GM19324 (cell line): ENCODE results near the gene METTL8.
"Not testable (repeated sequence)": the region's sequence is repeated elsewhere in the genome, so short reads cannot be mapped to it uniquely, and the experiment has no call there.

ENCODE experiments used
- ATAC-seq: cut with Tn5 transposase; IDR thresholded peaks from one replicate; pipeline ENCODE4 v1.9.1; 2021; ENCODE audit warnings: mild to moderate bottlenecking, moderate library complexity; ENCODE audit not compliant: unreplicated experiment, low FRiP score

Gene METTL8

DNA sequence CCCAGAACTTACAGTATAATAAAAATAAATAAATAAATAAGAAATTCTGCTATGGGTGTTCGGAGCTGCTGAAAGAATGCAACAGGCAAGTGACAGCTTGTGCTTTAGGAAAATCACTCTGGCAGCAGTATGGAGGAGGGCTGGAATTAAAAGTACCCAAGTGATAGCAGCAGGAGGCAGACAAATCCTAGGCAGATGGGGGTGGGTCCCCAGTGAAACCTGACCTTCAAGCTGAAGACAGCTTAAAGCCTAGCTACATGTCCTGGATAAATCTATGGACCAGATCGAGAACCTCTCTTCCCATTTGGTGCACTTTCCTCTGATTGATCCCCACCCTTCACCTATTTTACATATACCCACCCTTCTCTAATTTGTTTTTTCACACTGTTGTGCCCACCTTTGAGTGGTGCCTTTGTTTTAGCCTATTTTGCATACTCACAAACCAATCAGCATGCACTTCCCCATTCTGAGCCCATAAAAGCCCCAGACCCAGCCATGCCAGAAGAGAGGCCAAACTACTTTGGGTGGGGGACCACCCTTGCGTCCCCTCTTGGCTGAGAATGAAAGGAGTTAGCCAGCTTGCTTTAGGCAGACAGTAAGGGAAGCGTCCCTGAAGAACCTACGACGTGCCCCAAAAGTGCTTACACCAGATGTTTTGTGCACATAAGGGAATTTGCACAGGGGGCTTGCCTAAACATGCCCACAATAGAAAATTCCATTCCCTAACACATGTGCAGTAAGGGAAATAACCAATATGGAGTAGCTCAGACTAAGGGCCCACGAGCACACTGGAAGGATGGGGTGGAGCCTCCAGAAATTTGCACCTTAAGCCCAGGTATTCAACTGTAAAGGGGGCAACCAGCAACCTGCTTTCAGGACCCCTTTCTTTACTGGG lies 3.0 kb downstream of the METTL8 start:
- no peak for ATAC-seq

DNA sequence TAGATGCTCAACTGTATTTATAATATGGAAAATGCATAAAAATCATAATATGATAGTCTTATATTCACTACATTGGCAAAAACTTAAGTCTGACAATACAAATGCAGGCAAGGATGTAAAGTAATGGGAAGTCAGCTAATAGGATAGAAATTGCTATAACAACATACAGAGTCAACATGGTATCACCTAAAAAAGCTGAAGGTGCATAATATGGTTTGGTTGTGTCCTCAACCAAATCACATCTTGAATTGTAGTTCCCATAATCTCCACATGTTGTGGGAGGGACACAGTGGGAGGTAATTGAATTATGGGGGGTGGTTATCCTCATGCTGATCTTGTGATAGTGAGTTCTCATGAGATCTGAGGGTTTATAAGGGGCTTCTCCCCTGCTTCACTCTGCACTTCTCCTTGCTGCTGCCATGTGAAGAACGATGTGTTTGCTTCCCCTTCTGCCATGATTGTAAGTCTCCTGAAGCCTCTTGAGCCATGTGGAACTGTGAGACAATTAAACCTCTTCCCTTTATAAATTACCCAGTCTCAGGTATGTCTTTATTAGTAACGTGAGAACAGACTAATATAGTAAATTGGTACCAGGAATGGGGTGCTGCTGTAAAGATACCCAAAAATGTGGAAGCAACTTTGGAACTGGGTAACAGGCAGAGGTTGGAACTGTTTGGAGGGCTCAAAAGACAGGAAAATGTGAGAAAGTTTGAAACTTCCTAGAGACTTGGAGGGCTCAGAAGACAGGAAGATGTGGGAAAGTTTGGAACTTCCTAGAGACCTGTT lies 10.9 kb downstream of the METTL8 start:
- not testable (repeated sequence) for ATAC-seq

DNA sequence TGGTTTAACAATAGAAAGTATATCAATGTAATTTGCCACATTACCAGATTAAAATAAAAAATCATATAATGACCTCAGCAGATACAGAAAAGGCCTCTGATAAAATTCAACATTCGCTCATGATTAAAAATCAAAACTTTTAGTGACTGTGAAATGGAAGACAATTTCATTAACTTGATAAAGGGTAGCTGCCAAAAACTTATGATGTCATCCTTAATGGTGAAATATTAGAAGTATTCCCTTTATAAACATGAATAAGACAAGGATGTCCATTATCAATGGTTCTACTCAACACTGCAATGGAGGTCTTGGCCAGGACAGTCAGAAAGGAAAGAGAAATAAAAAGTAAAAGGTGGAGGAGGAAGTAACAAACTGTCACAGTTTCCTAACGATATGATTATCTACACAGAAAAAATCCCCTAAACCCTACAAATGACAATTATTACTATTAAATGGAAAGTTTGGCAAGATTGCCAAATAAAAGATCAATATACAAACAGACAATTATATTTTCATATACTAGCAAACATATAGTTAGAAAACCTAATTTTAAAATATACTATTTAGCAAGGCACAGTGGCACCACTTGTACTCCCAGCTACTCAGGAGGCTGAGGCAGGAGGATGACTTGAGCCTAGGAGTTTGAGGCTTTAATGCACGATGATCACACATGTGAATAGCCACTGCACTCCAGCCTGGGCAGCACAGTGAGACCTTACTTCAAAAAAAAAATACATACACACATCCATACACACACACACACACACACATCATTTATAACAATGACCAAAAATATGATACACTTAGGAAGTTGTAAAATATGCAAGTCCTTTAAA lies 12.8 kb downstream of the METTL8 start:
- ATAC-seq = no peak

DNA sequence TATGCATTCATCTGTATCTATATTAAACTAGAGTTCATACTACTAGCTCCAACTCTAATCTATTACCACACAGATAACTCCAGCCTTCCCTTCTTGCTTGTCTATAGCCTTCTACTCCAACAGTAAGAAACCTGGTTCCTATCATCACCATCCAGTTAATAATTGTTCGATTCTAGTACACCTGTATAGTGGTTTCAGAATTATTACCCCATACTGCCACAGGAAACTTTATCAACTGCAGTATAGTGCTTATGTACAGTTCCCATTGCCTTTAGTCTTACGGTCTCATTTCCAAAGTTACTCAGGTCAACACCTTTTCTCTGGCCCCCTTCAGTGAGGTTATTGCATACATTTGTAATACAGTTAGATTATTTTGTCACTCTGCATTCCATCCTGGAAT lies 14.5 kb downstream of the METTL8 start:
- no peak for ATAC-seq

DNA sequence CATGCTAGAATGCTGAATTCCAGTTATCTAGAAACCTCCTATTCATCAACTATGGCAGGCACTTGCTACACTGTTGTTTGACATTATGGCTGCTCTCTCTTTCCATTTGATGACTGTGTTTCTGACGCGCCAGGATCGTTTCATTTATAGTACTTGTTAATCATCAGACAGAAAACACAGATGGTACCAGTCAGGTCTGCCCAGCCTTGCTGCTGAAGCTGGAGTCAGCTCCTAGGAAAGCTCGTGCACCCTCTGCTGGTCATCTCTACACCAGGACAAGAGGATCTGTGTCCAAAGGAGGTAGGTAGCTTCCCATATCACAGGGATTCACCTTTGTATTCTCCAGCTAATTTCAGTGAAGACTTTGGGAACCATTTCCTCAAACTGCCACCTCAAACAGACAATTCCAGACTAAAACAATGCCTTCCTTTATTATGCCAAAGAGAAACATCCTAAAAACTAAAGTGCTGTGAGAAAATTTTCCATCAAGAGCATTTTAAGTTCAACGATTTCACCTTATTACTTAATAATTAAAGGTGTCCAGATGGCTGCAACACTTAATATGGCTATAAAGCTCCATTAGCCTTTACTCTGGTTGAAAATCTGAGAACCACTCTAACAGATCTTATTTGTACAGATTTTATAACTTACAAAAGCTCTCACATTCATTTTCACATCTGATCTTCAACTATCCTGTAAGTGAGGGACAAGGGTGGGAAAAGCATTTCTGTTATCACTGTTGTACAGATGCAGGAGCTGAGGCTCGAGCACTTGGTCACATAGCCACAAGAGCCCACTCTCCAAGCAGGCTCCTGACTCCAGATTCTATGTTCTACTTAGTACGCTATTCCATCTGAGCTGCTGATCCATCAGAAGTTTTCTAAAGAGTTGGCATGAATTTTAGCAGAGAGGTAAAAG lies 17.5 kb downstream of the METTL8 start:
- ATAC-seq = peak; percentile 84

DNA sequence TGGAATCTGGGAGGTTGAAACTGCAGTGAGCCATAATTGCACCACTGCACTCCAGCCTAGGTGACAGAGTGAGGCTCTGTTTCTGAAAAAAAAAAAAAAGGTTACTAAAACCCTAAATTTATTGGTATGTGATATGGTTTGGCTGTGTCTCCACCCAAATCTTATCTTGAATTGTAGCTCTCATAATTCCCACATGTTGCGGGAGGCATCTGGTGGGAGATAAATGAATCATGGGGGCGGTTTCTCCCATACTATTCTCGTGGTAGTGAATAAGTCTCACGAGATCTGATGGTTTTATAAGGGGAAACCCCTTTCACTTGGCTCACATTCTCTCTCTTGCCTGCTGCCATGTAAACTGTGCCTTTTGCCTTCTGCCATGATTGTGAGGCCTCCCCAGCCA lies 19.1 kb downstream of the METTL8 start:
- not testable (repeated sequence) for ATAC-seq

DNA sequence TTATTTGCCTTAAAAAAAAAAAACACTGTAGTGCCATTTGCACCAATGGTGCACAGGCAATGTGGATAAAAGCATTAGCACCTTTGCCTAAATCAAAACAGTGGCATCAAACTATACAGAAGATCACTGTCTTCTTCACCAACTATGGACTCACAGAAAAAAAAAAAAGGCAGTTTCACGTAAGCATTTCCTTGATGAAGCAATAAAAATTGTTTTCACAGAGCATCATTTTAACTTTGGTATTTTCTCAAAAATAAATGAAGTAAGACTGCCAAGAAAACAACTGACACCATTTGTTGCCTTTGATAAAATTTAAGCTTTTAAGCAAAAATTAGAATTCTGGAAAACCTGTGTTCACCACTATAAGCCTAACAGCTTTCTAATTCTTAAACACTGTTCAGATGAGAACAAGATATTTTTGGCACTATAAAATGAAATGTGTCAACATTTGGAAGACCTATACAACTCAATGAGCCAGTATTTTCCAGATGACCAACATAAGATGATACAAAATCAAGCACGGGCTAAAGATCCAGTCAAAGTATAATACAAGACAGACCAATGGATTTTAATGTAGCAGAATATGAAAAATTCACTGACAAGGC lies 21.1 kb downstream of the METTL8 start:
- ATAC-seq = no peak

DNA sequence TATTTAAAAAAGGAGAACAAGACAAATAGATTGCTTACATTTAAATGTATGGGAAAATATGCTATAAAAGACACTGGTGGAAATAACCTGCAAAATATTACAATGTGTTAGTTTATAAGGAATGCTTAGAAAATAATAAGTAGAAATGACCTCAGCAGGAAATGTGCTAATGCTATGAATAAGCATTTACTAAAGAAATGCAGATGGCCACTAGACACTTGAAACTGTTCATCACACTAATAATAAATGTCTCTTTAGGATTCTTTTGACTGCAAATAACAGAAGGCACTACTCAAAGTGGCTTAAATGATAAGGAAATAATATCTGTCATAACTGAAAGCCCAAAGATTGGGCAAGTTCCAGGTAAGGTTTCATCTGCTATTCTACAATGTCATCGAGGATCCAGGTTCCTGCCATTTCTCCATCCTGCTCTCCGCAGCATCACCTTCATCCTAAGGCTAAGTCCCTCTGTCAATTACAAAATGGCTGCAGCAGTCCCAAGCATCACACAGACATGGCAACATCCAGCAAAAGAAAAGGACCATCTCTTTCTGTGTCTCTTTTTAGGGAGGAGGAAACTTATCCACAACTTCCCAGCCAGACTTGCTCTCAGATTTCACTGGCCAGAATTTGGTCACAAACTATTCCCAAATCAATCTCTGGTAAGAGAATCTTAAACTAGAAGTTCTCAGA lies 21.9 kb downstream of the METTL8 start:
- no peak for ATAC-seq

DNA sequence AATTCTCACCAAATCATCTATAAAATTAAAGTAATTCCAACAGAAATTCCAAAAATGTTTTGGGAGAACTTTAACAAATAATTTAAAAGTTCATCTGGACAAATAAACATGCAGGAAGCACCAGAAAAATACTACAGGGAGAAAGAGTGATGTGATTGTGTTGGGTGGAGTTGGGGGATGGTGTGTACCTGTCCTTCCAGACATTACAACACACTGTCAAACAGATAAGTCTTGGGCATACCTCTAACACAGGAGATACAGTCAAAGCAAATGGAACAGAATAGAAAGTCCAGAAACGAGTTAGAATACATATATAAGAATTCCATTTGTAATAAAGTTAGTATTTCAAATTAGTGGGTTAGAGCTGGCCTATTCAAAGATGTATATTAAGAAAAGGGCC lies 22.6 kb downstream of the METTL8 start:
- no peak for ATAC-seq

DNA sequence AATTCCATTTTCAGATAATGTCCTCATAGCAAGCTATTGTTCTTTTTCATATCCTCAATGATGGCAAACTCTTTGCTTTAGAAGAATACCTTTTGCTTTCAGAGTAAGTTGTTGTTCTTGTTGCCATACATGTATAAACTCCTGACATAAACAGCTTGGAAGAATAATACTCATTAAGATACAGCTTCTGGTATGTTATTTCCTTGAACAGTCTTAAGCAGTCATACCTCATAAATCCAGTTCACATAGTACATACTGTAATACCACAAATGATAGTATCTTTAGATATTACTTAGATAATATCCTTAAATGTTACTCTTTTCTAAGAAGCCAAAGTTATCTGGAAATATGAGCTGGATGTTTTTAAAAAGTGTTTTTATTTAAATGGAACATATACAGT lies 23.2 kb downstream of the METTL8 start:
- no peak for ATAC-seq

DNA sequence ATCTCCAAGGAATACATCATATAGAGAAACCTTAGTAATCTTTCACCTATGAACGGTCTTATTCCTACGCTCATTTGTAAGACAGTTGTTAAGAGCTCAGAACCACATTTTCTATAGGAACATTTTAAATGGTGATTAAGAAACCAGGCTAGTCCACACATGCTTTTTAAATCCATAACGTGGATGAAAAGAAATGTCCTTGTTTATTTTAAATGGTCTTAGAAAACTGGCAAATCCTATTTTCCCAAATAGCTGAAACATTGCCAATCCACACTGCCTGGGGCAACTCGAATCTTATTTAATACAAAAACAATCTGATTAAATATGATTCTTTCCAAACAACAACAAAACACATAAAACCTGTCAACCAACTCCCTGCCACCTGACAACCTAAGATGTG lies 23.7 kb downstream of the METTL8 start:
- ATAC-seq = no peak

DNA sequence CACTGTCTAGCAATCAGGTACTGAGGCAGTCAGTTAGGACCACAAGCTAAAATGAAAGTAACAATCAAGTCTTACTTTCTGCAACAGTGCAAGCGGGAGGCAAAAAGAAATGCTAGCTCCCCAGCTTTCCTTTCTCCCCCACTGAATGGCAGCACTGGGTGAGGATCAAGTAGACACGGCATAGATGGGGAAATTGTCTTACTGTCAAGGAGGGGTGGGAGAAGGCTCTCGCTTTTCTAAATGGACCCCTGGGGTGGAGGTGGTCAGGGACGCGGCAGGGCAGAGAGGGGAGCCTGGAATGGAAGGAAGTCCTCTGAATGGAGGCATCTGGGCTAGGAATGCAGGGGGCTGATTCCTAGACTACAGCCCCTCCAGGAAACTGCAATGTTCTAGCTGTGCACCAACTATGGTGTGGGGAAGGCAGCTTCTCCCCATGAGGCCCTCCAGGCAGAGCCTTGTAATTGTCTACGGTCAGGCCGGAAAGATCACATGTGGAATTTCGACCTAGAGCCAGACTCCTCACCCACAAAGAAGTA lies 24.3 kb downstream of the METTL8 start:
- no peak for ATAC-seq

DNA sequence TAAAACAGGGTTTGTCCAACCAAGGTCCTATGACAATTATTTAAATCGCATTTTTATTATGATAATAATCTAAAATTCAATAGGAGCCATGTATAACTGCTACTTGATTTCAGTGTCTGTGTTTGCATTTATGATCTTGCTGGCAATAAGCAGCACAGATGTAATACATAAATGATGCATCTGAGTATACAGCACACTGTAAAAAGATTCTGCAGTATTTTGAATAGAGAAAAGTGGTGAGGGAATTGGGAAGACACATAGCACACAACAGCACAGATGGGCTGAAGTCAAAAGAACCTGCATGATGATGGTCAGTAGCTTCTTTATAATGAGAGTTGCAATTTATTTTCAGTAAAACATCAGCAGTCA lies 26.1 kb downstream of the METTL8 start:
- no peak for ATAC-seq

DNA sequence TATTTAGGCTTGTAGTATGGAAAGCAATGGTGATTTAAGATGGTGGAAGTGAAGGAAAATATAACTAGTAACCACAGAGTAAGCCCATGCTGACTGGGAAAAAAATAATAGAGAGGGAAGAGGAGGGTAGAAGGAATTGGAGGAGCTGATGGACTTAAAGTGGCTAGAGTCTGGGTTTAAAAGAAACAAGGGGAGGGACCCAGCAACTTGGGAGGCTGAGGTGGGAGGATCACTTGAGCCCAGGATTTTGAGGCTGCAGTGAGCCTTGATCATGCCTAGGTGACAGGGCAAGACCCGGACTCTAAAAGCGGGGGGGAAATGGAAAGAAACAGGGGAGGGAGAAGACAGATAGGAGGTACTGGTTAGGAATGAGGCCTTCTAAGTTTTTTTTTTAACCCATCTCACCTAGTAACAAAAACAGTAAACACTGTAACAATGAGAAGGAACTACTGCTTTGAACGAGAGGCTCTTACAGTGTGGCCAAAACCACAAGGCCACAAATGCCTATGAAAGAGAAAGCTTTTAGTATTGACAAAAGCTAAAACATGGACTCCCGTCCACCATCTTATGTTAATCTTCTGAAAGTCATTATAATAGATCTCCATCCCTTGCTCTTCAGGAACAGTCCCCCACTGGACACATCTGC lies 26.6 kb downstream of the METTL8 start:
- ATAC-seq = no peak

DNA sequence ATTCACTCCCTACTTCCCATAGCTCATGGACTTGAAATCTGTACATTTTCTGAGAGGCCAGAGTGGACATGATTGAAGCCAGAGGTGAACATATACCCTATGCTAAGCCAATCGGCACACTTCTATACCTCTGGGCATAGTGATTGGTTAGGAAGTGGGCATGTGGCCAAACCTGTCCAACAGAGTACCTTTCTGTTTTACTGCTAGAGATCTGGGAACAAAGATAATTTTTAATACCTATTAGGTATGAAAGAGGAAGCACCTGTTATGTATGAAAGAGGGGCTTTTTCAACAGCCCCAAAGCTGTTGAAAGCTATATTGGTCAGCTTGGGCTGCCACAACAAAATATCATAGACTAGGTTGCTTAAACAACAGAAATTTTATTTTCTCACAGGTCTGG lies 27.7 kb downstream of the METTL8 start:
- ATAC-seq = peak; percentile 52

DNA sequence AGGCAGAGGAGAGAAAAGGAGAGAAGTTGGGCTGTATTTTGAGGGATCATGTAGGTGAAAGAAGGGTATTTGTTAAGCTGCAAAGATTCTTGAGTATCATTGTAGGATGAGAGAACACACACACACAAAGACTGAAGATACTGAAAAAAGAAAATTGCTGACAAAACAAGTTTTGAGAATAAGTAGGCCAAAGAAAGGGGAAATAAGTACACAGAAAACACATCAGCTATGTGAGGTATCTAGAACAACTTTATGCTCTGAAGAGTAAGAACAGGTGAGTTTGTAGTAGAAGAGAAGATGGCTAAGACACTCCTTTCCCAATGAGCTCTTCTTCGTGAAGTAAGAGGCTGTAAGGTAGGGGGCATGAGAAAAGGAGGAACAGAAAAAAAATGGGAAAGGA lies 28.2 kb downstream of the METTL8 start:
- ATAC-seq = no peak

DNA sequence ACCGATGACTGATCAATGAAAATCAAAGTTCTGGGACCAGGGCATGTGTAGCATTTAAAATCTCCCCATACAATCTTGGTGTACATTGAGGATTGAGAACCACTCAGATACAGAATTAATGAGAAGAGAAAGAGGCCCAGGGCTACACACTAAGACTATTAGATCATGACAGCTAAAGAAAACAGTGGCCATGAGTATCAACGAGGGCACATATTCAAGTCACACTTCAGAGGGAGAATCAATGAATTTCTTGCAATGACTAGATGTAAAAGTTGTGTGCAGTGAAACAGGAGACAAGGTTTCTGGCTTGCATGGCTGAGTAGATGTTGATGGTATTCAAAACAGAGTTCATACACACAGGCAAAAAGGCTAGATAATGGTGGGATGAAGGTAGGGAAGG lies 29.1 kb downstream of the METTL8 start:
- ATAC-seq = no peak

DNA sequence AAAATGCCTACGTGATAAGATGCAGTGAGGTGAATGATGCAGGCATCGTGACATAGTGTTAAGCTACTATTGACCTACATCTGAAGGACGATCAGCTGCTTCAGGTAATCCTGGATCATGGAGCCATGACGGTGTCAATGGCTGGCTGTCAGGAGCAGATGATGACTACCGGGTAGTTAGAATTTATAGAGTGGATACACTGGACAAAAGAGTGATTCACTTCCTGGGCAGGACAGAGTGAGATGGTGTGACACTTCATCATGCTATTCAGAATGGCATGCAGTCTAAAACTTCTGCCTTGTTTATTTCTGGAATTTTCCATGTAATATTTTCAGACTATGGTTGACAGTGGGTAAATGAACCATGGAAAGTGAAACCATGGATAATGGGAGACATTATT lies 29.5 kb downstream of the METTL8 start:
- ATAC-seq = no peak
